ENCODE results near the gene ATP6V1E1. TPM values are rescaled to one million over a fixed set of nuclear protein-coding genes. Genes with fewer than 3 reads are reported as not detected.
"Not testable (repeated sequence)": the region's sequence is repeated elsewhere in the genome, so short reads cannot be mapped to it uniquely, and the experiment has no call there.

ATP6V1E1 gene
- polyA plus RNA-seq: 94.8 TPM
- long read RNA-seq, donor 1, transcript ATP6V1E1-201 (9 exons, 1,402 nt): major isoform, 21 of 22 reads
- long read RNA-seq, donor 1, partial matches to known transcripts: 0 of 22 reads
- long read RNA-seq, donor 1, other reads (novel, unspliced or antisense): 0 of 22 reads
- long read RNA-seq, donor 2, transcript ATP6V1E1-201 (9 exons, 1,402 nt): major isoform, 42 of 53 reads
- long read RNA-seq, donor 2, partial matches to known transcripts: 0 of 53 reads
- long read RNA-seq, donor 2, other reads (novel, unspliced or antisense): 0 of 53 reads
- long read RNA-seq, donor 3, transcript ATP6V1E1-201 (9 exons, 1,402 nt): major isoform, 46 of 65 reads
- long read RNA-seq, donor 3, transcript ATP6V1E1-207 (4 exons, 587 nt): minor isoform, 7 of 65 reads
- long read RNA-seq, donor 3, transcript ATP6V1E1-205 (3 exons, 558 nt): minor isoform, 8 of 65 reads
- long read RNA-seq, donor 3, partial matches to known transcripts: 0 of 65 reads
- long read RNA-seq, donor 3, other reads (novel, unspliced or antisense): 0 of 65 reads
- long read RNA-seq, donor 4, partial matches to known transcripts: 0 of 5 reads
- long read RNA-seq, donor 4, other reads (novel, unspliced or antisense): 0 of 5 reads
- long read RNA-seq, donor 5, transcript ATP6V1E1-201 (9 exons, 1,402 nt): major isoform, 10 of 12 reads
- long read RNA-seq, donor 5, partial matches to known transcripts: 0 of 12 reads
- long read RNA-seq, donor 5, other reads (novel, unspliced or antisense): 0 of 12 reads
- long read RNA-seq, donor 6, transcript ATP6V1E1-201 (9 exons, 1,402 nt): major isoform, 48 of 58 reads
- long read RNA-seq, donor 6, partial matches to known transcripts: 0 of 58 reads
- long read RNA-seq, donor 6, other reads (novel, unspliced or antisense): 0 of 58 reads
- long read RNA-seq, donor 7, transcript ATP6V1E1-201 (9 exons, 1,402 nt): major isoform, 17 of 21 reads
- long read RNA-seq, donor 7, partial matches to known transcripts: 0 of 21 reads
- long read RNA-seq, donor 7, other reads (novel, unspliced or antisense): 0 of 21 reads
- long read RNA-seq, donor 8, transcript ATP6V1E1-201 (9 exons, 1,402 nt): major isoform, 40 of 63 reads
- long read RNA-seq, donor 8, transcript ATP6V1E1-206 (2 exons, 832 nt): minor isoform, 7 of 63 reads
- long read RNA-seq, donor 8, transcript ATP6V1E1-205 (3 exons, 558 nt): minor isoform, 12 of 63 reads
- long read RNA-seq, donor 8, partial matches to known transcripts: 0 of 63 reads
- long read RNA-seq, donor 8, other reads (novel, unspliced or antisense): 0 of 63 reads
- long read RNA-seq, donor 9, transcript ATP6V1E1-205 (3 exons, 558 nt): minor isoform, 8 of 68 reads
- long read RNA-seq, donor 9, transcript ATP6V1E1-201 (9 exons, 1,402 nt): major isoform, 49 of 68 reads
- long read RNA-seq, donor 9, transcript ATP6V1E1-207 (4 exons, 587 nt): minor isoform, 5 of 68 reads
- long read RNA-seq, donor 9, partial matches to known transcripts: 0 of 68 reads
- long read RNA-seq, donor 9, other reads (novel, unspliced or antisense): 0 of 68 reads
- long read RNA-seq, donor 10, transcript ATP6V1E1-201 (9 exons, 1,402 nt): major isoform, 31 of 55 reads
- long read RNA-seq, donor 10, partial matches to known transcripts: 13 of 55 reads
- long read RNA-seq, donor 10, other reads (novel, unspliced or antisense): 0 of 55 reads
- long read RNA-seq, donor 11, transcript ATP6V1E1-201 (9 exons, 1,402 nt): major isoform, 30 of 53 reads
- long read RNA-seq, donor 11, transcript ATP6V1E1-206 (2 exons, 832 nt): minor isoform, 5 of 53 reads
- long read RNA-seq, donor 11, partial matches to known transcripts: 13 of 53 reads
- long read RNA-seq, donor 11, other reads (novel, unspliced or antisense): 0 of 53 reads

DNA sequence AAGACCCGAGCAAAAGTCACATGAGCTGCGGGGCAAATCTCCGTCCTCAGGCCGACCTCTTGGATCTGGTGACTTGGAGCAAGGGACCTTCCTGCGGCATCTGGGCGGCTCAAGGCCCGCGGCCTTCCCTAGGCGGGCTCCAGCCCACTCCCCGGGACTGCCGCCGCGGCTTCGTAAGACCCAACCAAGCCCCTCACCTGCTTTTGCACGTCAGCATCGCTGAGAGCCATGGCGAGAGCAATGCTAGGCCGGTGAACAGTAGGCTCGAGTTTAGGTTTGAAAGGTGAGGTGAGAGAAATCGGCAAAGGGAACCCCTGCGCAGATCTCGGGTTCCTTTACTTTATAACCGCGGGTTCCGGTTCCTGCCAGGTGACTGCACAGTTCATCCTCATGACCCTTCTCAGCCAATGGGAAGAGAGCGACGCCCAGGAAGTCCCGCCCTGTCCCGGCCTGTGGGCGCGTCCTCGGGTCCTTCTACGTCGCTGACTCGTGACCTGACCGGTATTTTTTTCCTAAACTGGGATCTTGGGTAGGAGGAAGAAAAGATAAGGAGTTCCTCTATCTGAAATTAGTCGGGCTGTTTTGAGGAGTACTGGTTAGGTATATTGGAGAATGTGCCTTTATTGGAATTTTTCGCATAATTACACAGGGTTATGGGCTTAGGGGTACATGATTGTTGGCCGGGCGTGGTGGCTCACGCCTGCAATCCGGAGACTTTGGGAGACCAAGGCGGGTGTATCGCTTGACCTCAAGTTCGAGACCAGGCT, at the start of gene ATP6V1E1:
TSS of gene ATP6V1E1 (minus strand) at position 344 of the 767 bp plus-strand sequence. CDS start at position 230, 114 bp downstream.
- Histone ChIP-seq H3K27ac (ENCODE audit: low read length) (peak within 1 kb of the TSS; percentile 88), H3K4me1 (ENCODE audit: control insufficient read depth, insufficient read depth, low read length) (peaks cover 7% of the 10 kb centered on the region), H3K36me3 (ENCODE audit: control insufficient read depth, insufficient read depth, low read length) (peaks cover 9% of the 10 kb centered on the region), H3K27me3 (ENCODE audit: control insufficient read depth, insufficient read depth, low read length) (no peaks in the 10 kb centered on the region), H3K4me3 (ENCODE audit: low read length) (peak within 1 kb of the TSS; percentile 90), H3K9me3 (ENCODE audit: control insufficient read depth, low read depth, low read length) (no peaks in the 10 kb centered on the region)
- DNase-seq: peak; percentile 97 to 98
- no CpG with 5 or more reads among the region's 45 CpGs for WGBS (ENCODE audit: insufficient coverage, low lambda C conversion rate)

DNA sequence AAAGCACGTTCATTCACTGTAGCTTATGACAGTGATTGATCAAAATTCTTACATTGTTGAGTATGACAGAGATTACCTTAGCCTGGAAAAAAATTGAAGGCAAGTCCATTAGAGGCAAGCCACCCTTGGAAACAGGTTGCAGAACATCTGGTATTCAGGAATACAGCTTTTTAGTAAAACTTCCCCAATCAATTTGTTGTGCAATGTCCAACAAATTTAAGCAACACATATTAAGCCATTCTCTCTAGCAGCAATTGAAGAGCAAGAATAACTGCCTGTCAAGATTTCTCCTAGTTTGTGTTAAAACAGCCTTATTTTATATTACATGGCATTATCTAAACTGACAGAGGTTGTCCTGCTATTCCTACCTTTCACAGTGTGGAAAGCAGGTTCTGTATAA, 47.0 kb upstream of the ATP6V1E1 start:
- H3K4me1 ChIP-seq (ENCODE audit: control insufficient read depth, insufficient read depth, low read length): no peaks in the 10 kb centered on the region
- H3K27me3 ChIP-seq (ENCODE audit: control insufficient read depth, insufficient read depth, low read length): no peaks in the 10 kb centered on the region
- H3K4me3 ChIP-seq (ENCODE audit: low read length): no peak overlapping the region
- no peak overlapping the region for H3K27ac ChIP-seq (ENCODE audit: low read length)
- no peaks in the 10 kb centered on the region for H3K9me3 ChIP-seq (ENCODE audit: control insufficient read depth, low read depth, low read length)
- peaks cover 5% of the 10 kb centered on the region for H3K36me3 ChIP-seq (ENCODE audit: control insufficient read depth, insufficient read depth, low read length)
- WGBS (ENCODE audit: insufficient coverage, low lambda C conversion rate): 100% methylated on average over 1 of the region's 1 CpG
- DNase-seq: no peak

DNA sequence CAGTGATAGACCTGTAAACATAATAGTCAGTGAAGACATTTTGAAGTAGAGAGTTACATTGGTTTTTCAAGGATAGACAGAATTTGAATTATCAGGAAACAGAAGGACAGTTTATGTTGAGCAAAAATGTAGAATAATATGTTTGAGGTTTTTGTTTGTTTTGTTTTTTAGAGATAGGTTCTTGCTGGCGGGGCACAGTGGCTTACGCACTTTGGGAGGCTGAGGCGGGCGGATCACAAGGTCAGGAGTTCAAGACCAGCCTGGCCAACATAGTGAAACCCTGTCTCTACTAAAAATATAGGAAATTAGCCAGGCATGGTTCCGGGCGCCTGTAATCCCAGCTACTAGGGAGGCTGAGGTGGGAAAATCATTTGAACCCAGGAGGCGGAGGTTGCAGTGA, 45.6 kb upstream of the ATP6V1E1 start:
- WGBS (ENCODE audit: insufficient coverage, low lambda C conversion rate): no CpG with 5 or more reads among the region's 7 CpGs

DNA sequence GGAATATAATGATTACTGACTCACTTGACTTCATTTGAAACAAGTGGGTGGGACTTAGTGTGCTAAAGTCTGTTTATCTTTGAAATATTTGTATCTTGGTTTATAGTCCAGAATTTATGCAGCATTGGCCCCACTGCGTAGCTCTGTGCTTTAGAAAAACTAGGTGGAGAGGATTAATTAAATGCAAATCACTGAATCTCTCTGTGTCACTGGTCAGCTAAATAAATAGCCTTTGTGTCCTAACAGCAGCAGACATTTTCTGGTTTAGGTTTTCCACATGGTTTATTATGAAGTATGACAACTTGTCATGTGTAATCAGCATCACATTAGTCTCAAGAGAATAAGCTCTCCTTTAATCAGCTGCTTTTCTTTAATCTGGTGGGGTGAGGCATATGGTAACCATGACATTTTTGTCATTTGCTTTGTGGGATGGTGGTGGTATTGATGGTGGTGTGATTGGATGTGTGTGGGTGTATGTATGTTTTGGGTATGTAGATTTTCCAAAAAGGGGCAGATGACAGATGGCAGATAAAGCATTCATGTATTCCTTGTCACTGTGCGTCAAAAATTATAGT, 44.0 kb upstream of the ATP6V1E1 start:
- H3K27ac ChIP-seq (ENCODE audit: low read length): no peak overlapping the region
- peak in 1 of 2 donors; percentile 11 for DNase-seq
- H3K4me1 ChIP-seq (ENCODE audit: control insufficient read depth, insufficient read depth, low read length): no peaks in the 10 kb centered on the region
- H3K4me3 ChIP-seq (ENCODE audit: low read length): no peak overlapping the region
- no peaks in the 10 kb centered on the region for H3K27me3 ChIP-seq (ENCODE audit: control insufficient read depth, insufficient read depth, low read length)
- H3K9me3 ChIP-seq (ENCODE audit: control insufficient read depth, low read depth, low read length): no peaks in the 10 kb centered on the region
- peaks cover 13% of the 10 kb centered on the region for H3K36me3 ChIP-seq (ENCODE audit: control insufficient read depth, insufficient read depth, low read length)
- 100% methylated on average over 1 of the region's 2 CpGs for WGBS (ENCODE audit: insufficient coverage, low lambda C conversion rate)

More for the DNA sequence above, 45.6 kb upstream of the ATP6V1E1 start:
- Histone ChIP-seq H3K27me3 (ENCODE audit: control insufficient read depth, insufficient read depth, low read length) (no peaks in the 10 kb centered on the region), H3K27ac (ENCODE audit: low read length) (no peak overlapping the region), H3K9me3 (ENCODE audit: control insufficient read depth, low read depth, low read length) (no peaks in the 10 kb centered on the region), H3K36me3 (ENCODE audit: control insufficient read depth, insufficient read depth, low read length) (peaks cover 13% of the 10 kb centered on the region), H3K4me1 (ENCODE audit: control insufficient read depth, insufficient read depth, low read length) (no peaks in the 10 kb centered on the region), H3K4me3 (ENCODE audit: low read length) (no peak overlapping the region)
- DNase-seq: no peak

DNA sequence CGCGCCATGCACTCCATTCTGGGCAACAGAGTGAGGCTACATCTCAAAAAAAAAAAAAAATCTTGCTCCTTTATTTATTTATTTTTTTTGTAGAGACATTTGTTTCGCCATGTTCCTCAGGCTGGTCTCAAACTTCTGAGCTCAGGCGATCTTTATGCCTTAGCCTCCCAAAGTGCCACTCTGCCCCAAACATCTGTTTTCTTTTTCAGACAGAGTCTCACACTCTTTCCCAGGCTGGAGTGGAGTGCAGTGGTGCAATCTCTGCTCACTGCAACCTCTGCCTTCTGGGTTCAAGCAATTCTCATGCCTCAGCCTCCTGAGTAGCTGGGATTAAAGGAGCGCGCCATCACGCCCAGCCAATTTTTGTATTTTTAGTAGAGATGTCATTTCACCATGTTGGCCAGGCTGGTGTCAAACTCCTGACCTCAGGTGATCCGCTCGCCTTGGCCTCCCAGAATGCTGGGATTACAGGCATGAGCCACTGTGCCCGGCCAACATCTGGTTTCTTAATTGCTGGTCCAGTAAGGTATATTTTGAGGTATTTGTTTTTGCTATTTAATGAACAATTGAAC, 43.1 kb upstream of the ATP6V1E1 start:
- not testable (repeated sequence) for H3K4me3 ChIP-seq (ENCODE audit: low read length); DNase-seq; H3K4me1 ChIP-seq (ENCODE audit: control insufficient read depth, insufficient read depth, low read length); H3K9me3 ChIP-seq (ENCODE audit: control insufficient read depth, low read depth, low read length); H3K27me3 ChIP-seq (ENCODE audit: control insufficient read depth, insufficient read depth, low read length); H3K27ac ChIP-seq (ENCODE audit: low read length)
- H3K36me3 ChIP-seq (ENCODE audit: control insufficient read depth, insufficient read depth, low read length): peaks cover 13% of the 10 kb centered on the region
- 100% methylated on average over 2 of the region's 10 CpGs for WGBS (ENCODE audit: insufficient coverage, low lambda C conversion rate)

DNA sequence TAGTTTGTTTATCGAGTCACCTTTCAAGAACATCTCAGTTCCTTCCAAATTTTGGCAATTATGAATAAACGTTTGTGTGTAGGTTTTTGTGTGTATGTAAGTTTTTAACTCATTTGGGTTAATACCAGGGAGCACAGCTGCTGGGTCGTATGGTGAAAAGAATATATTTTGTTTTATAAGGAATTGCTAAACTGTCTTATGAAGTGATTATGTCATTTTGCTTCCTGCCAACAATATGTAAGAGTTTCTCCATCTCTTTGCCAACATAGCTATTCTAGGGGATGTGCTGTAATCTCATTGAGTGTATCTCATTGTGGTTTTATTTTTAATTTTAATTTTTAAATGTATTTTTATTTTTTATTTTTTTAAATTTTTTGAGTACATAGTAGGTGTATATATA, 37.3 kb upstream of the ATP6V1E1 start:
- no peaks in the 10 kb centered on the region for H3K27me3 ChIP-seq (ENCODE audit: control insufficient read depth, insufficient read depth, low read length)
- 100% methylated on average over 1 of the region's 3 CpGs for WGBS (ENCODE audit: insufficient coverage, low lambda C conversion rate)
- no peak for DNase-seq
- no peaks in the 10 kb centered on the region for H3K4me1 ChIP-seq (ENCODE audit: control insufficient read depth, insufficient read depth, low read length)
- H3K27ac ChIP-seq (ENCODE audit: low read length): no peak overlapping the region
- H3K9me3 ChIP-seq (ENCODE audit: control insufficient read depth, low read depth, low read length): peaks cover 7% of the 10 kb centered on the region
- H3K36me3 ChIP-seq (ENCODE audit: control insufficient read depth, insufficient read depth, low read length): peaks cover 31% of the 10 kb centered on the region
- no peak overlapping the region for H3K4me3 ChIP-seq (ENCODE audit: low read length)

DNA sequence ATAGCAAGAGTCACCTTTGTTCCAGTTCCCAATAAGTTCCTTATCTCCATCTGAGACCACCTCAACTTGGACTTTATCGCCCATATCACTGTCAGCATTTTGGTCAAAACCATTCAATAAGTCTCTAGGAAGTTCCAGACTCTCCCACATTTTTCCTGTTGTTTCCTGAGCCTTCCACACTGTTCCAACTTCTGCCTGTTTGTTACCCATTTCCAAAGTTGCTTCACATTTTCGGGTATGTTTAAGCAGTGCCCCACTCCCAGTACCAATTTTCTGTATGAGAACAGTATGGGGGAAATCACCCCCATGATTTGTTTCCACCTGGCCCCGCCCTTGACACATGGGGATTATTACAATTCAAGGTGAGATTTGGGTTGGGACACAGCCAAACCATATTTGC, 36.7 kb upstream of the ATP6V1E1 start:
- WGBS (ENCODE audit: insufficient coverage, low lambda C conversion rate): 83% methylated on average over 1 of the region's 3 CpGs
- H3K4me1 ChIP-seq (ENCODE audit: control insufficient read depth, insufficient read depth, low read length): no peaks in the 10 kb centered on the region
- peaks cover 26% of the 10 kb centered on the region for H3K36me3 ChIP-seq (ENCODE audit: control insufficient read depth, insufficient read depth, low read length)
- H3K27me3 ChIP-seq (ENCODE audit: control insufficient read depth, insufficient read depth, low read length): no peaks in the 10 kb centered on the region
- H3K27ac ChIP-seq (ENCODE audit: low read length): no peak overlapping the region
- DNase-seq: no peak
- H3K4me3 ChIP-seq (ENCODE audit: low read length): no peak overlapping the region
- peaks cover 7% of the 10 kb centered on the region for H3K9me3 ChIP-seq (ENCODE audit: control insufficient read depth, low read depth, low read length)

DNA sequence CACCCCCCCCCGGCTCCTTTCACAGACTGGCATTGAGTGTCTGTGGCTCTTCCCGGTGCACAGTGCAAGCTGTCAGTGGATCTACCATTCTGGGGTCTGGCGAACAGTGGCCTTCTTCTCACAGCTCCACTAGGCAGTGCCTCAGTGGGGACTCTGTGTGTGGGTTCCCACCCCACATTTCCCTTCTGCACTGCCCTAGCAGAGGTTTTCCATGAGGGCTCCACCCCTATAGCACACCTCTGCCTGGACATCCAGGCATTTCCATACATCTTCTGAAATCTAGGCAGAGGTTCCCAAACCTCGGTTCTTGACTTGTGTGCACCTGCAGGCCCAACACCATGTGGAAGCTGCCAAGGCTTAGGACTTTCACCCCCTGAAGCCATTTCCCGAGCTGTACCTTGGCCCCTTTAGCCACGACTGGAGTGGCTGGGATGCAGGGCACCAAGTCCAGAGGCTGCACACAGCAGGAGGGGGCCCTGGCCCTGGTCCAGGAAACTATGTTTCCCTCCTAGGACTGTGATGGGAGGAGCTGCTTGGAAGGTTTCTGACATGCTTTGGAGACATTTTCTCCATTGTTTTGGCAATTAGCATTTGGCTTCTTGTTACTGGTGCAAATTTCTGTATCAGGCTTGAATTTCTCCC, 36.0 kb upstream of the ATP6V1E1 start:
- Histone ChIP-seq H3K4me1 (ENCODE audit: control insufficient read depth, insufficient read depth, low read length) (no peaks in the 10 kb centered on the region), H3K27me3 (ENCODE audit: control insufficient read depth, insufficient read depth, low read length) (no peaks in the 10 kb centered on the region), H3K9me3 (ENCODE audit: control insufficient read depth, low read depth, low read length) (peaks cover 7% of the 10 kb centered on the region), H3K27ac (ENCODE audit: low read length) (no peak overlapping the region), H3K4me3 (ENCODE audit: low read length) (no peak overlapping the region), H3K36me3 (ENCODE audit: control insufficient read depth, insufficient read depth, low read length) (peaks cover 22% of the 10 kb centered on the region)
- WGBS (ENCODE audit: insufficient coverage, low lambda C conversion rate): no CpG with 5 or more reads among the region's 6 CpGs
- peak in 1 of 2 donors; percentile 57 for DNase-seq

All from large intestine (tissue), 12 donors.